Activated B cell treated with CpG ODN at 0.5 μM for 24 hours (primary cell): ENCODE data around the gene PDS5B. TPM values are rescaled to one million over a fixed set of nuclear protein-coding genes. Genes with fewer than 3 reads are reported as not detected.

ENCODE experiments used
- ATAC-seq: fragments of 200-7000 bp; cut with Tn5 transposase; one replicate; pipeline ENCODE4 v1.10.0; 2021; ENCODE audit warnings: low read depth, mild to moderate bottlenecking, moderate library complexity
- CTCF ChIA-PET: fragments of 350-600 bp; sonication (Branson Sonifier 250); formaldehyde crosslinking; loops from one replicate; lab custom pipeline; 2021; ENCODE audit warnings: antibody characterized with exemption; lab: Charles Lee
- POLR2A ChIA-PET: fragments of 350-600 bp; sonication (Branson Sonifier 250); formaldehyde crosslinking; loops from one replicate; lab custom pipeline; 2021; ENCODE audit warnings: antibody characterized with exemption; lab: Charles Lee
- DNase-seq: peaks from one replicate; pipeline ENCODE4 v3.0.0; 2022
- H3K27ac Mint-ChIP-seq: one replicate; pipeline ENCODE4 v1.8.0; 2020; ENCODE audit warnings: mixed read lengths
- H3K27me3 Mint-ChIP-seq: one replicate; pipeline ENCODE4 v1.8.0; 2021; ENCODE audit warnings: mixed read lengths
- H3K36me3 Mint-ChIP-seq: one replicate; pipeline ENCODE4 v1.8.0; 2021; ENCODE audit warnings: low read depth, mixed read lengths
- H3K4me1 Mint-ChIP-seq: one replicate; pipeline ENCODE4 v1.8.0; 2021; ENCODE audit warnings: mixed read lengths
- H3K4me3 Mint-ChIP-seq: one replicate; pipeline ENCODE4 v1.8.0; 2020; ENCODE audit warnings: mild to moderate bottlenecking, mixed read lengths
- H3K9me3 Mint-ChIP-seq: one replicate; pipeline ENCODE4 v1.8.0; 2020; ENCODE audit warnings: mixed read lengths
- intact Hi-C: fragments of 100-400 bp; cut with micrococcal nuclease; formaldehyde crosslinking; loops from one replicate; pipeline ENCODE4 v1.15.1; 2024
- total RNA-seq: library from RNA; stranded (reverse); gene quantifications from 2 replicates; pipeline ENCODE4 v1.2.3, GENCODE V29; 2022
- TF ChIP-seq, protein P1 (sequence below): fragments of 200-600 bp; IDR thresholded peaks from one replicate; pipeline ENCODE4 v1.8.0; 2022; ENCODE audit warnings: antibody characterized with exemption, mild to moderate bottlenecking

Gene PDS5B
- total RNA-seq, 1 donor from 2014 or later, result 47.2 TPM

DNA sequence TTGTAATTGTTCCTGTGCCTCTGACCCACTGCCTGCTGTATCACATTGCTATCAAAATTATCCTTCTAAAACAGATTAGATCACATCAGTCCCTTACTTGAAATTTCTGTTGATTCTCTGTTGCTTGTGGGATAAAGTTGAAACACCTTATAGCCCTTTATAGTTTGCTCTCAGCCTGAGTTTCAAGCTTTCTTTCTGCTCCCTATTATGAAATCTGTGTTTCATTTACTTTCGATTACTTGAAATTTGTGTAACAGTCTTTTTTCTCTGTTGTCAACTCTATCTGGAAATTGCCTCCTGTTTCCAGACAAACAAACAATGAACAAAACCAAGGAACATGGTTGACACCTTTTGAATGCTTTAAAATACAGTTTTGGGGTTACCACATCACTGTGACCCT lies 167.9 kb downstream of the PDS5B start:
- CTCF ChIA-PET, result no interaction called here
- H3K4me3 Mint-ChIP-seq, result no peak overlapping the region
- ATAC-seq (no peak), DNase-seq (no peak)
- intact Hi-C loops, result no loop called here
- H3K27ac Mint-ChIP-seq, result no peak overlapping the region
- H3K36me3 Mint-ChIP-seq, result peaks cover 68% of the 10 kb centered on the region
- POLR2A ChIA-PET, result no interaction called here
- TF ChIP-seq, protein P1, sequence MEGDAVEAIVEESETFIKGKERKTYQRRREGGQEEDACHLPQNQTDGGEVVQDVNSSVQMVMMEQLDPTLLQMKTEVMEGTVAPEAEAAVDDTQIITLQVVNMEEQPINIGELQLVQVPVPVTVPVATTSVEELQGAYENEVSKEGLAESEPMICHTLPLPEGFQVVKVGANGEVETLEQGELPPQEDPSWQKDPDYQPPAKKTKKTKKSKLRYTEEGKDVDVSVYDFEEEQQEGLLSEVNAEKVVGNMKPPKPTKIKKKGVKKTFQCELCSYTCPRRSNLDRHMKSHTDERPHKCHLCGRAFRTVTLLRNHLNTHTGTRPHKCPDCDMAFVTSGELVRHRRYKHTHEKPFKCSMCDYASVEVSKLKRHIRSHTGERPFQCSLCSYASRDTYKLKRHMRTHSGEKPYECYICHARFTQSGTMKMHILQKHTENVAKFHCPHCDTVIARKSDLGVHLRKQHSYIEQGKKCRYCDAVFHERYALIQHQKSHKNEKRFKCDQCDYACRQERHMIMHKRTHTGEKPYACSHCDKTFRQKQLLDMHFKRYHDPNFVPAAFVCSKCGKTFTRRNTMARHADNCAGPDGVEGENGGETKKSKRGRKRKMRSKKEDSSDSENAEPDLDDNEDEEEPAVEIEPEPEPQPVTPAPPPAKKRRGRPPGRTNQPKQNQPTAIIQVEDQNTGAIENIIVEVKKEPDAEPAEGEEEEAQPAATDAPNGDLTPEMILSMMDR, result no peak
- H3K4me1 Mint-ChIP-seq, result peaks cover 9% of the 10 kb centered on the region
- no peaks in the 10 kb centered on the region for H3K9me3 Mint-ChIP-seq
- no peaks in the 10 kb centered on the region for H3K27me3 Mint-ChIP-seq

DNA sequence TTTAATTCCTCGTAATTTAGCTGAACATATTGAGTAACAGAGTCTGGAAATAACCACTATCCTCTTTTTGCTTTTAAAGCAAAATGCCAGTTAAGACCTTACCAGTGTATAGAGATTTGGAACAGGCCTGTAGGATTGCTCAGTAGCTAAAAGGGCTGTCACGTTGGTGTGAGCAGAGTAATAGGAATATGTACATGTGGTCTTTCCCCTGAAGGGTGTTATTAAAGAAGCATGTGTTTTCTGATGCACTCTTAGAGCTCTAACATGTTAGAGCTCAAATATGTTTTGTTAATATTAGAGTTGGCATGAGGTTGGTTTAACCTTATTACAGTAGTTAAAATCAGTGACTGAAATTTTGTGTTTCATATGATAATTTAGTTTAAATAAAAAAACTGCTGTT lies 172.9 kb downstream of the PDS5B start:
- H3K4me3 Mint-ChIP-seq, result no peak overlapping the region
- CTCF ChIA-PET, result no interaction called here
- peaks cover 74% of the 10 kb centered on the region for H3K36me3 Mint-ChIP-seq
- POLR2A ChIA-PET, result interaction anchor here (0.6 kb wide), 1 partner anchor 896 kb away, joined by 3 read pairs; no protein-coding TSS in a partner anchor
- no peak overlapping the region for H3K27ac Mint-ChIP-seq
- TF ChIP-seq, protein P1, result no peak
- H3K9me3 Mint-ChIP-seq, result peaks cover 7% of the 10 kb centered on the region
- DNase-seq (no peak), ATAC-seq (no peak)
- intact Hi-C loops, result no loop called here
- no peaks in the 10 kb centered on the region for H3K4me1 Mint-ChIP-seq
- no peaks in the 10 kb centered on the region for H3K27me3 Mint-ChIP-seq

DNA sequence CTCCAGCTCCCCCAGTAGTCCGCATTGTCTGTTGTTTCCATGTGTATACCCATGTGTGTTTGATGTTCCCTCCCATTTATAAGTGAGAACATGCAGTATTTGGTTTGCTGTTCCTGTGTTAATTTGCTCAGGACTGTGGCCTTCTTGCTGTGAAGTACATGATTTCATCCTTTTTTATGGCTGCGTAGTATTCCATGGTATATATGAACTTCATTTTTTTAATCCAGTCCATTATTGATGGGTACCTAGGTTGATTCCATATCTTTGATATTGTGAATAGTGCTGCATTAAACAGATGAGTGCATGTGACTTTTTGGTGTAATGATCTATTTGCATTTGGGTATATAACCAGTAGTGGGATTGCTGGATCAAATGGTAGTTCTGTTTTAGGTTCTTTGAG lies 175.2 kb downstream of the PDS5B start:
- Mint-ChIP-seq H3K9me3 (peaks cover 7% of the 10 kb centered on the region), H3K4me3 (no peak overlapping the region), H3K27me3 (no peaks in the 10 kb centered on the region), H3K36me3 (peaks cover 72% of the 10 kb centered on the region), H3K27ac (no peak overlapping the region), H3K4me1 (no peaks in the 10 kb centered on the region)
- CTCF ChIA-PET, result no interaction called here
- POLR2A ChIA-PET, result no interaction called here
- no peak for ATAC-seq
- DNase-seq, result no peak
- intact Hi-C loops, result loop anchor here (5.0 kb wide), 1 partner anchor 781 kb away; no protein-coding TSS in a partner anchor
- TF ChIP-seq, protein P1, result no peak

DNA sequence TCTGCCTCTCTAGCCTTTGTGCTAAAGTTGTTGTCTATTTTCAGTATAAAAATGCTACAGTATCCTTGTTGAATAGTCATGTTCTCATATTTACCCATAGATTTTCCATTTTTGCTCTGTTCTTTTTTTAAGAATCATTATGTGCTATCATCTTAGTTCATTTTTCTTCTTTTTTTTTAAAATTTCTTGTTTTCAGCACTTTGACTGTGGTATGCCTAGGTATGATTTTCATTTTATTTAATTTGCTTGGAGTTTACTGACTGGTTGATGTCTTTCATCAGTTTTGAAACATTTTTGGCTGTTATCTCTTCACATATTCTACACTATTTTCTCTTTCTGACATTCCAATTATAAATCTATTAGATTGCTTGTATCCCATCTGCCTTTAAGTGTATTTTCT lies 192.9 kb downstream of the PDS5B start:
- TF ChIP-seq, protein P1, result no peak
- Mint-ChIP-seq H3K27me3 (no peaks in the 10 kb centered on the region), H3K27ac (no peak overlapping the region), H3K9me3 (peaks cover 3% of the 10 kb centered on the region), H3K4me1 (no peaks in the 10 kb centered on the region), H3K4me3 (no peak overlapping the region), H3K36me3 (peaks cover 52% of the 10 kb centered on the region)
- POLR2A ChIA-PET, result no interaction called here
- intact Hi-C loops, result no loop called here
- ATAC-seq (no peak), DNase-seq (no peak)
- CTCF ChIA-PET, result no interaction called here

DNA sequence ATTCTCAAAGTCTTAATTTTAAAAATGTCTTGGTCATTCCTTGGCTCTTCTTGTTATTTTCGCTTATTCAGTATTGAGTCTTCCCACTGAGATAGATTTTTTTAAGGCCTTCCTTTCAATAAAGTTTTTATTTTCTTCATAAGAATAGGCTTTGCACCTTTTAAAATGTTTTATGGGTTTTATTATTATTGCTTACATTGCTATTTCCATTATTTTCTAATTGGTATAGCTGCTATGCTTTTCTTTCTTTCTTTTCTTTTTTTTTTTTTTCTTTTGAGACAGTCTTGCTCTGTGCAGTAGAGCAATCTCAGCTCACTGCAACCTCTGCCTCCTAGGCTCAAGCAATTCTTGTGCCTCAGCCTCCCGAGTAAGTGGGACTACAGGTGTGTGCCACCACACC lies 195.7 kb downstream of the PDS5B start:
- Mint-ChIP-seq H3K27ac (no peak overlapping the region), H3K9me3 (peaks cover 3% of the 10 kb centered on the region), H3K4me1 (no peaks in the 10 kb centered on the region), H3K4me3 (no peak overlapping the region), H3K36me3 (peaks cover 32% of the 10 kb centered on the region), H3K27me3 (no peaks in the 10 kb centered on the region)
- DNase-seq, result no peak
- intact Hi-C loops, result no loop called here
- POLR2A ChIA-PET, result no interaction called here
- TF ChIP-seq, protein P1, result no peak
- CTCF ChIA-PET, result no interaction called here
- ATAC-seq, result no peak
